Subcutaneous preadipocyte (primary cell): ENCODE measurements around the gene TTYH2. TPM values are rescaled to one million over a fixed set of nuclear protein-coding genes. Genes with fewer than 3 reads are reported as not detected.

Source experiments
- total RNA-seq: library from RNA; depleted of rRNA; stranded (reverse); fragments of >200 nt; gene quantifications from 2 replicates; pipeline ENCODE4 v1.2.3, GENCODE V29; 2012

TTYH2 gene
- total RNA-seq = 2.9 and 6.5 TPM in 2 replicates

GRCh38 chr17:74212913-74213791 lies at the start of gene TTYH2:
TSS of gene TTYH2 (plus strand) at chr17:74213571. CDS start at chr17:74213588, 17 bp downstream.

GRCh38 chr17:74203439-74204240 lies 9.7 kb upstream of the TTYH2 start, which contains the start of gene RPL38:
TSS of gene RPL38 (plus strand) at chr17:74203678. CDS start at chr17:74203956, 278 bp downstream.

GRCh38 chr17:74274060-74274708 lies 60.8 kb downstream of the TTYH2 start, which contains the start of gene DNAI2:
TSS of gene DNAI2 (plus strand) at chr17:74274234. CDS start at chr17:74281818, 7,584 bp downstream.

Other genes with a start within 250 kb of the TTYH2 start
- 1,349 and 2,168 TPM in 2 replicates for gene RPL38, start 9.9 kb upstream of the TTYH2 start, total RNA-seq
- gene DNAI2, start 60.7 kb downstream of the TTYH2 start, total RNA-seq = not detected in 2 replicates
- gene KIF19, start 112.7 kb downstream of the TTYH2 start, total RNA-seq = not detected in 2 replicates
- gene BTBD17, start 148.3 kb downstream of the TTYH2 start, total RNA-seq = not detected in 2 replicates
- gene GPR142, start 153.9 kb downstream of the TTYH2 start, total RNA-seq = not detected in 2 replicates
- gene GPRC5C, start 218.5 kb downstream of the TTYH2 start, total RNA-seq = 0.20 and 0.37 TPM in 2 replicates